ENCODE data around the gene CNIH4. TPM values are rescaled to one million over a fixed set of nuclear protein-coding genes. Genes with fewer than 3 reads are reported as not detected.

Gene CNIH4
- polyA plus RNA-seq, 1 experiment = 53.7 TPM

DNA sequence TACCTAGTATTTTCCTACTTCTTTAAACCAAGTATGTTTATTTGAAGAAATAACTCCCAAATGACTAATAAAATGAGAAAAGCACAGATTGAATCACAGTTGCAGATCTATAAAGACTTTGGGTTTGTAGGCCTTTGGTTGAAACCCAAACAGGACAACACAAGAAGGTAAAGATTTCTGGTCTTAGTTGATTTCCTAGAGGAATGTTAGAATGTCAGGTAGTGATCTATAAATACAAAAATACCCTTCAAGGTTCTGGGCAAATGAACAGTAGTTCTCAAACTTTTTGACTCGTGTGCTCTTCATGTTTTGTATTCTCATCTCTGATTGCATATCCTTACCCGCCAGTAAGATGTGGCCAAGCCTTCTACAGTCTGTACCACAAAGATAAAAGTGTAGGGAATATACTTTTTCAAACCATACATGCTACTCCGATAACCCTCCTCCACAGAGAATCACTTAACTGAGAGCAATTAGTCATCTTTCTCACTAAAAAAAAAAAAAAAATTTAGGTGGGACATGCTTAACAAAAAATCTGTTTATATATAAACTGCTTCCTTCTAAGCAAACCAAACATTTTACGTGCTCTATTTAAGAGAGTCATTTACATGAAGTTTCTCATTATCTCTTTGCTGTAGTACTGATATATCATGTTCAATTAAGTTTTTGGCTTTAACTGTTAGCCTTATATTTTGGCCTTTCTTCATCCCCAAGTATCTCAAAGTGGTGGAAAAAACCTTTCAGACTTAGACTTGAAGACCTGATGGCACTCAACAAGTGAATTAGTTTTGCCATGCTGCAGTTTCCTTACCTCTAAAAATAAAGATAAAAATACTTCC is 36.0 kb downstream of the CNIH4 start:
- no peak overlapping the region for H3K4me3 ChIP-seq (ENCODE audit: low read depth, low read length)
- H3K27me3 ChIP-seq (ENCODE audit: control insufficient read depth, insufficient read depth, low read length) = no peaks in the 10 kb centered on the region
- no peaks in the 10 kb centered on the region; the same call in 1 of the 2 replicates for H3K9me3 ChIP-seq (ENCODE audit: control insufficient read depth, insufficient read depth, low read length)
- peak; percentile 10 for DNase-seq (ENCODE audit: low read depth, low spot score)
- POLR2A ChIA-PET = no interaction called here
- no peak overlapping the region for H3K27ac ChIP-seq (ENCODE audit: low read depth, low read length)
- TF ChIP-seq, protein P1, sequence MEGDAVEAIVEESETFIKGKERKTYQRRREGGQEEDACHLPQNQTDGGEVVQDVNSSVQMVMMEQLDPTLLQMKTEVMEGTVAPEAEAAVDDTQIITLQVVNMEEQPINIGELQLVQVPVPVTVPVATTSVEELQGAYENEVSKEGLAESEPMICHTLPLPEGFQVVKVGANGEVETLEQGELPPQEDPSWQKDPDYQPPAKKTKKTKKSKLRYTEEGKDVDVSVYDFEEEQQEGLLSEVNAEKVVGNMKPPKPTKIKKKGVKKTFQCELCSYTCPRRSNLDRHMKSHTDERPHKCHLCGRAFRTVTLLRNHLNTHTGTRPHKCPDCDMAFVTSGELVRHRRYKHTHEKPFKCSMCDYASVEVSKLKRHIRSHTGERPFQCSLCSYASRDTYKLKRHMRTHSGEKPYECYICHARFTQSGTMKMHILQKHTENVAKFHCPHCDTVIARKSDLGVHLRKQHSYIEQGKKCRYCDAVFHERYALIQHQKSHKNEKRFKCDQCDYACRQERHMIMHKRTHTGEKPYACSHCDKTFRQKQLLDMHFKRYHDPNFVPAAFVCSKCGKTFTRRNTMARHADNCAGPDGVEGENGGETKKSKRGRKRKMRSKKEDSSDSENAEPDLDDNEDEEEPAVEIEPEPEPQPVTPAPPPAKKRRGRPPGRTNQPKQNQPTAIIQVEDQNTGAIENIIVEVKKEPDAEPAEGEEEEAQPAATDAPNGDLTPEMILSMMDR (IDR thresholded peaks at IDR 0.05; ENCODE audit: low read depth, low read length) = no peak
- CTCF ChIA-PET = no interaction called here

DNA sequence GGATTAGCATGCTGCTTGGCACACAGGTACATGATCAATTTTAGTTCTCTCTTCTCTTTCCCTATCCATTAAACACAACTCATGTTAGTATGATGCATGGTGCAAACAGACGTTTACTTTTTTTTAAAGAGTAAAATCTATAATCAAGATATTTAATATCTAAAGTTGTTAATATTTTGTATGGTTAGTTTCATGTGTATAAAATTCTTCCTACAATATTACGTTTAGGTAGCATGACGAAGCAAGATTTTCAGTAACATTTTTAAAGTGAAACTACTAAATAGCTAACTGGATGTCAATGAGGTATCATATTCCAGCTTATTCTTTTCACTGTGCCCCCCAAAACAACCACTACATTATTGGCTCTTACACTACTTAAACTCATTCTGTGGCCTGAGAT is 36.6 kb downstream of the CNIH4 start:
- H3K4me3 ChIP-seq (ENCODE audit: low read depth, low read length) = no peak overlapping the region
- H3K27ac ChIP-seq (ENCODE audit: low read depth, low read length) = no peak overlapping the region
- H3K9me3 ChIP-seq (ENCODE audit: control insufficient read depth, insufficient read depth, low read length) = no peaks in the 10 kb centered on the region; the same call in 1 of the 2 replicates
- TF ChIP-seq, protein P1 (IDR thresholded peaks at IDR 0.05; ENCODE audit: low read depth, low read length) = no peak
- H3K27me3 ChIP-seq (ENCODE audit: control insufficient read depth, insufficient read depth, low read length) = no peaks in the 10 kb centered on the region
- CTCF ChIA-PET = no interaction called here
- no peak for DNase-seq (ENCODE audit: low read depth, low spot score)
- POLR2A ChIA-PET = interaction anchor here (1.0 kb wide), 1 partner anchor 9 kb away, joined by 6 read pairs; no protein-coding TSS in a partner anchor

DNA sequence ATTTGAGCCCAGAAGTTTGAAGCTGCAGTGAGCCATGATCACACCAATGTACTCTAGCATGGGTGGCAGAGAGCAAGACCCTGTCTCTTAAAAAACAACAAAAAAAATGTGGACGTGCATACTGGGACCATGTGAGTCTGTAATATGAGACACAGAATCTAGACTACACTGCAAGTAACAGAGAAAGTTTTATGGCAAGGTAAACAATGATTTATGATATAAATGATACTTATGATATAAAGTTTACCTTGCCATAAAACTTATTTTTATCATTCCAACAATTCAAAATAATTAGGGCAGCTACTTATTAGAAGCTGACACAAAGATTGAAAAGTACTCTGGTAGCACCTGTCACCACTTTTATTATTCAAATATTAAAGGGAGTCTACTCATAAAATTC is 43.2 kb downstream of the CNIH4 start:
- POLR2A ChIA-PET = no interaction called here
- Histone ChIP-seq H3K4me3 (ENCODE audit: low read depth, low read length) (no peak overlapping the region), H3K27me3 (ENCODE audit: control insufficient read depth, insufficient read depth, low read length) (no peaks in the 10 kb centered on the region), H3K9me3 (ENCODE audit: control insufficient read depth, insufficient read depth, low read length) (no peaks in the 10 kb centered on the region), H3K27ac (ENCODE audit: low read depth, low read length) (no peak overlapping the region)
- TF ChIP-seq, protein P1 (IDR thresholded peaks at IDR 0.05; ENCODE audit: low read depth, low read length) = no peak
- no peak for DNase-seq (ENCODE audit: low read depth, low spot score)
- CTCF ChIA-PET = no interaction called here

DNA sequence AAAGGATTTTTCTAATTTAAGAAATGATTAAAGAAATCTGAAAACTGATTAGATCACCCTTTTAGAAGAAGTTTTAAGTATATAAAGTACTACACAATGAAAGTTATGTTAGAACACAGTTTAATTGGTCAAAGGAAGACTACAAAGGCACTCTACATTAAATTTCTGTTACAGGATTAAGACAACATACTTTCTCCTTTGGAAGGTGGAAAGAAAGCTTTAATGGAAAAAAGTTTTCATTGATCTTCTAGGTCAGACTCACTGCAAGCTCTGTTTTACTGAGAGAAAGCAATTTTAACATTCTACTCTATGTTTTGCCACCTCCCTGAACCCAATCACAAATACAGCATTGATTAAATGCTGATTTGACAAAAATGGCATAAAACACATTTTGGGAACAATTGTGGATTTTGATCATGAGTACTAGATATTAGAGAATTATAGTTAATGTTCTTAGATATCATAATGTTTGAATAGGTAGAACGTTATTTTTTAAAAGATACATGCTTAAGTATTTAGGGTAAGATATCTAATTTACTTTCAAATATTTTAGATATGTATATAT is 45.9 kb downstream of the CNIH4 start:
- TF ChIP-seq, protein P1 (IDR thresholded peaks at IDR 0.05; ENCODE audit: low read depth, low read length) = no peak
- POLR2A ChIA-PET = no interaction called here
- CTCF ChIA-PET = no interaction called here
- Histone ChIP-seq H3K4me3 (ENCODE audit: low read depth, low read length) (no peak overlapping the region), H3K27ac (ENCODE audit: low read depth, low read length) (no peak overlapping the region), H3K27me3 (ENCODE audit: control insufficient read depth, insufficient read depth, low read length) (no peaks in the 10 kb centered on the region), H3K9me3 (ENCODE audit: control insufficient read depth, insufficient read depth, low read length) (no peaks in the 10 kb centered on the region)
- DNase-seq (ENCODE audit: low read depth, low spot score) = no peak
